HT-29 (cell line): Measurements from ENCODE around the gene LILRB4. TPM values are rescaled to one million over a fixed set of nuclear protein-coding genes. Genes with fewer than 3 reads are reported as not detected.
"Not testable (repeated sequence)": the region's sequence is repeated elsewhere in the genome, so short reads cannot be mapped to it uniquely, and the experiment has no call there.

Experiments used
- DNase-seq: peaks from one replicate; pipeline ENCODE4 v3.0.0-alpha.2; 2015; ENCODE audit warnings: low spot score
- small RNA-seq: library from RNA; depleted of rRNA; stranded (forward); fragments of <200 nt; gene quantifications from one replicate; pipeline ENCODE3, GENCODE V24; 2014
- total RNA-seq: library from RNA; depleted of rRNA; stranded (reverse); fragments of >200 nt; shearing (Covaris generic); gene quantifications from 2 replicates; pipeline ENCODE4 v1.2.3, GENCODE V29; 2014; rRNA removed

LILRB4 gene
- total RNA-seq, 1 experiment from 2014 or later: not detected

- no peak for DNase-seq
Observed at GRCh38 chr19:54692298-54692615, 29.5 kb downstream of the LILRB4 start.

GRCh38 chr19:54694648-54695047, 31.9 kb downstream of the LILRB4 start:
- DNase-seq: no peak

- no peak for DNase-seq
Observed at GRCh38 chr19:54696117-54696548, 33.3 kb downstream of the LILRB4 start.

- DNase-seq: no peak
Observed at GRCh38 chr19:54696766-54697165, 34.0 kb downstream of the LILRB4 start.

GRCh38 chr19:54697716-54698115, 34.9 kb downstream of the LILRB4 start:
- DNase-seq: not testable (repeated sequence)

- no peak for DNase-seq
Observed at GRCh38 chr19:54704928-54705327, 42.1 kb downstream of the LILRB4 start.

GRCh38 chr19:54707962-54708361, 45.2 kb downstream of the LILRB4 start:
- DNase-seq: no peak

- DNase-seq: no peak
Observed at GRCh38 chr19:54708781-54709180, 46.0 kb downstream of the LILRB4 start.

GRCh38 chr19:54709212-54709948, 46.6 kb downstream of the LILRB4 start:
- DNase-seq: no peak

- not testable (repeated sequence) for DNase-seq
Observed at GRCh38 chr19:54709956-54710355, 47.2 kb downstream of the LILRB4 start.

Small RNAs within 50 kb of the gene (small RNA-seq; reads per million reads assigned to genes)
- gene AC245036.3: not detected
- not detected for gene AC245128.2
- not detected for gene MIR8061

Other genes starting within 250 kb of the LILRB4 start
- gene TTYH1, start 247.5 kb upstream of the LILRB4 start, total RNA-seq: not detected in 2 replicates
- gene LENG8, start 213.8 kb upstream of the LILRB4 start, total RNA-seq: 153 TPM in 2 replicates
- 40.2 and 46.4 TPM in 2 replicates for gene LENG9, start 199.2 kb upstream of the LILRB4 start, total RNA-seq
- 59.0 and 72.4 TPM in 2 replicates for gene CDC42EP5, start 189.7 kb upstream of the LILRB4 start, total RNA-seq
- gene LAIR2, start 160.2 kb upstream of the LILRB4 start, total RNA-seq: not detected in 2 replicates
- gene LILRA2, start 89.2 kb upstream of the LILRB4 start, total RNA-seq: not detected in 2 replicates
- gene LILRA1, start 69.4 kb upstream of the LILRB4 start, total RNA-seq: not detected in 2 replicates
- gene LILRB1, start 32.5 kb upstream of the LILRB4 start, total RNA-seq: not detected in 2 replicates
- gene KIR3DL3, start 61.5 kb downstream of the LILRB4 start, total RNA-seq: not detected in 2 replicates
- gene KIR2DL3, start 75.5 kb downstream of the LILRB4 start, total RNA-seq: not detected in 2 replicates
- not detected in 2 replicates for gene KIR2DL1, start 106.8 kb downstream of the LILRB4 start, total RNA-seq
- gene KIR2DL4, start 140.6 kb downstream of the LILRB4 start, total RNA-seq: not detected in 2 replicates
- not detected in 2 replicates for gene KIR3DL1, start 153.5 kb downstream of the LILRB4 start, total RNA-seq
- not detected in 2 replicates for gene KIR2DS4, start 169.7 kb downstream of the LILRB4 start, total RNA-seq
- gene KIR3DL2, start 187.5 kb downstream of the LILRB4 start, total RNA-seq: not detected in 2 replicates
- gene FCAR, start 211.2 kb downstream of the LILRB4 start, total RNA-seq: not detected in 2 replicates
- not detected in 2 replicates for gene NCR1, start 243.2 kb downstream of the LILRB4 start, total RNA-seq